Peyer's patch (tissue), 4 donors: ENCODE data around the gene SARNP.

Source experiments
- POLR2A ChIP-seq, 2 donors: fragments of 450-650 bp; IDR thresholded peaks; one replicate each; pipeline ENCODE4 v1.5.1; 2017; ENCODE audit warnings: antibody characterized with exemption in 2 of 2, mild to moderate bottlenecking in 2 of 2, moderate library complexity in 2 of 2
- TF ChIP-seq, protein P1 (sequence below), 6 experiments: fragments of 450-650 bp in 4 of 6; fragments of 200-600 bp in 2 of 6; sonication (generic) in 1 of 6; IDR thresholded peaks; one replicate each; pipeline ENCODE4 v1.5.1; 2017 to 2019; ENCODE audit warnings: antibody characterized with exemption in 6 of 6, mild to moderate bottlenecking in 3 of 6, moderate library complexity in 1 of 6

- TF ChIP-seq, protein P1, sequence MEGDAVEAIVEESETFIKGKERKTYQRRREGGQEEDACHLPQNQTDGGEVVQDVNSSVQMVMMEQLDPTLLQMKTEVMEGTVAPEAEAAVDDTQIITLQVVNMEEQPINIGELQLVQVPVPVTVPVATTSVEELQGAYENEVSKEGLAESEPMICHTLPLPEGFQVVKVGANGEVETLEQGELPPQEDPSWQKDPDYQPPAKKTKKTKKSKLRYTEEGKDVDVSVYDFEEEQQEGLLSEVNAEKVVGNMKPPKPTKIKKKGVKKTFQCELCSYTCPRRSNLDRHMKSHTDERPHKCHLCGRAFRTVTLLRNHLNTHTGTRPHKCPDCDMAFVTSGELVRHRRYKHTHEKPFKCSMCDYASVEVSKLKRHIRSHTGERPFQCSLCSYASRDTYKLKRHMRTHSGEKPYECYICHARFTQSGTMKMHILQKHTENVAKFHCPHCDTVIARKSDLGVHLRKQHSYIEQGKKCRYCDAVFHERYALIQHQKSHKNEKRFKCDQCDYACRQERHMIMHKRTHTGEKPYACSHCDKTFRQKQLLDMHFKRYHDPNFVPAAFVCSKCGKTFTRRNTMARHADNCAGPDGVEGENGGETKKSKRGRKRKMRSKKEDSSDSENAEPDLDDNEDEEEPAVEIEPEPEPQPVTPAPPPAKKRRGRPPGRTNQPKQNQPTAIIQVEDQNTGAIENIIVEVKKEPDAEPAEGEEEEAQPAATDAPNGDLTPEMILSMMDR (IDR thresholded peaks at IDR 0.05) = no peak
- no peak for TF ChIP-seq POLR2A (IDR thresholded peaks at IDR 0.05)
Observed at GRCh38 chr12:55715169-55715764, 102.3 kb downstream of the SARNP start.
